Endothelial cell of umbilical vein (primary cell): Measurements from ENCODE around the gene ATXN1. TPM values are rescaled to one million over a fixed set of nuclear protein-coding genes. Genes with fewer than 3 reads are reported as not detected.

Source experiments
- BruUV-seq: library from RNA; stranded (reverse); fragments of 400-500 nt; replicated peaks from 2 replicates; lab custom pipeline; 2021; lab: Mats Ljungman, UMichigan
- CTCF ChIA-PET: fragments of 300-600, 350-600 bp; sonication (Branson Sonifier 250); formaldehyde crosslinking; loops from one replicate; lab custom pipeline; 2021; ENCODE audit warnings: antibody characterized with exemption, inconsistent platforms; lab: Charles Lee
- POLR2A ChIA-PET: fragments of 300-600, 350-600 bp; sonication (Branson Sonifier 250); formaldehyde crosslinking; loops from one replicate; lab custom pipeline; 2021; ENCODE audit warnings: antibody characterized with exemption, inconsistent platforms; lab: Charles Lee
- DNase-seq: peaks from one replicate; pipeline ENCODE4 v3.0.0-alpha.2; 2011; ENCODE audit warnings: low read depth, low spot score
- FAIRE-seq: peaks from 2 replicates; lab custom pipeline; 2011; peaks lifted over from hg19 to GRCh38; lab: Jason Lieb, UNC
- H2AFZ ChIP-seq: 2 replicates; pipeline ENCODE4 v1.6.0; 2012; ENCODE audit warnings: low read depth, low read length, control low read depth, inconsistent platforms
- H3K27ac ChIP-seq: 2 replicates; pipeline ENCODE4 v1.5.1; 2011; ENCODE audit warnings: low read depth, mild to moderate bottlenecking, control low read depth, low read length, moderate library complexity; ENCODE audit not compliant: insufficient read depth
- H3K27me3 ChIP-seq, 2 experiments: 2 replicates each; pipeline versions ENCODE4 v1.6.0 to v1.6.1; 2011; ENCODE audit warnings: low read length in 2 of 2, mixed read lengths in 1 of 2; ENCODE audit not compliant: control insufficient read depth in 2 of 2, insufficient read depth in 2 of 2
- H3K36me3 ChIP-seq, 2 experiments: 2 replicates in 1 of 2; 3 replicates in 1 of 2; pipeline ENCODE4 v1.5.1; 2011; ENCODE audit warnings: low read length in 2 of 2, mild to moderate bottlenecking in 1 of 2, moderate library complexity in 1 of 2; ENCODE audit not compliant: control insufficient read depth in 2 of 2, insufficient read depth in 2 of 2; ENCODE audit errors: extremely low read depth in 1 of 2
- H3K4me1 ChIP-seq: 3 replicates; pipeline ENCODE4 v1.5.1; 2011; ENCODE audit warnings: mild to moderate bottlenecking, low read length; ENCODE audit not compliant: control insufficient read depth, insufficient read depth; ENCODE audit errors: extremely low read depth
- H3K4me2 ChIP-seq: 2 replicates; pipeline ENCODE4 v1.6.1; 2011; ENCODE audit warnings: low read length, control low read depth, mixed read lengths; ENCODE audit not compliant: insufficient read depth
- H3K4me3 ChIP-seq, 3 experiments: fragments of 200-600 bp in 1 of 3; sonication (generic), shearing (Covaris generic) in 1 of 3; replicated peaks in 1 of 3; 2 replicates each; pipeline ENCODE4 v1.5.1; 2011 to 2016; ENCODE audit warnings: control low read depth in 3 of 3, low read length in 3 of 3, mild to moderate bottlenecking in 2 of 3, inconsistent platforms in 1 of 3, low read depth in 1 of 3, moderate library complexity in 1 of 3; ENCODE audit not compliant: insufficient read depth in 1 of 3
- H3K79me2 ChIP-seq: 2 replicates; pipeline ENCODE4 v1.6.0; 2012; ENCODE audit warnings: low read length, inconsistent platforms; ENCODE audit not compliant: control insufficient read depth, insufficient read depth
- H3K9ac ChIP-seq: replicated peaks from 2 replicates; pipeline ENCODE3; 2011; ENCODE audit warnings: low read length, control low read depth; ENCODE audit not compliant: insufficient read depth; ENCODE audit errors: extremely low read depth
- H3K9me1 ChIP-seq: replicated peaks from 3 replicates; pipeline ENCODE4 v1.6.0; 2011; ENCODE audit warnings: mild to moderate bottlenecking, low read length; ENCODE audit not compliant: control insufficient read depth, insufficient read depth; ENCODE audit errors: extremely low read depth
- H3K9me3 ChIP-seq: replicated peaks from 2 replicates; pipeline ENCODE4 v1.5.1; 2012; ENCODE audit warnings: low read length, inconsistent platforms; ENCODE audit not compliant: control insufficient read depth, insufficient read depth
- H4K20me1 ChIP-seq: replicated peaks from 2 replicates; pipeline ENCODE3; 2011; ENCODE audit warnings: mild to moderate bottlenecking, low read length; ENCODE audit not compliant: control insufficient read depth, insufficient read depth; ENCODE audit errors: extremely low read depth
- EZH2 ChIP-seq: IDR thresholded peaks from 2 replicates; pipeline ENCODE4 v1.6.1; 2012; ENCODE audit warnings: borderline replicate concordance, low read depth, mild to moderate bottlenecking, moderate library complexity, low read length, inconsistent platforms; ENCODE audit not compliant: severe bottlenecking
- GATA2 ChIP-seq: IDR thresholded peaks from 2 replicates; pipeline ENCODE4 v1.7.0; 2011; ENCODE audit warnings: low read depth, mild to moderate bottlenecking, moderate library complexity, mixed read lengths, low read length; ENCODE audit not compliant: insufficient read length, insufficient read depth
- JUN ChIP-seq: IDR thresholded peaks from 2 replicates; pipeline ENCODE4 v1.6.1; 2011; ENCODE audit warnings: borderline replicate concordance, low read depth; ENCODE audit not compliant: insufficient read length, insufficient read depth
- MYC ChIP-seq: IDR thresholded peaks from one replicate; pipeline ENCODE4 v1.6.1; 2011; ENCODE audit warnings: mild to moderate bottlenecking, low read depth, low read length
- dilution Hi-C: fragments of 300-500 bp; cut with MboI; formaldehyde crosslinking; loops from one replicate; pipeline ENCODE4 v1.15.0; 2019; ENCODE audit warnings: low sequenced_read_pairs; ENCODE audit not compliant: extremely low pct_ligation_motif_present
- intact Hi-C: fragments of 100-400 bp; cut with micrococcal nuclease; formaldehyde crosslinking; loops from one replicate; pipeline ENCODE4 v1.10.0; 2022
- polyA plus RNA-seq, 4 experiments: library from polyadenylated mRNA; depleted of rRNA in 3 of 4; stranded (reverse) in 3 of 4; unstranded in 1 of 4; fragments of >200 nt; gene quantifications; 2 replicates each; pipeline versions ENCODE4 v1.2.1 to v1.2.3, GENCODE V29; 2011 to 2012; ENCODE audit warnings: missing spikeins in 1 of 4
- total RNA-seq: library from RNA; stranded (reverse); gene quantifications from 2 replicates; pipeline ENCODE4 v1.2.3, GENCODE V29; 2021
- TF ChIP-seq, protein P1 (sequence below): IDR thresholded peaks from 2 replicates; pipeline ENCODE4 v1.6.1; 2011; ENCODE audit not compliant: insufficient read depth, insufficient read length
- TF ChIP-seq, protein P2 (sequence below), 2 donors: IDR thresholded peaks; 1 replicate in 1 of 2; 2 replicates in 1 of 2; pipeline ENCODE4 v1.5.1; 2011; ENCODE audit warnings: low read length in 2 of 2, mild to moderate bottlenecking in 2 of 2, moderate library complexity in 2 of 2, control low read depth in 1 of 2, inconsistent platforms in 1 of 2, low read depth in 1 of 2; ENCODE audit not compliant: insufficient read depth in 1 of 2; ENCODE audit errors: extremely low read depth in 1 of 2

Gene ATXN1
- total and polyA plus RNA-seq, 2 donors (not counting 3 experiments of a cell fraction or from before 2014, with no cell fraction given): 16.4 to 33.0 TPM

DNA sequence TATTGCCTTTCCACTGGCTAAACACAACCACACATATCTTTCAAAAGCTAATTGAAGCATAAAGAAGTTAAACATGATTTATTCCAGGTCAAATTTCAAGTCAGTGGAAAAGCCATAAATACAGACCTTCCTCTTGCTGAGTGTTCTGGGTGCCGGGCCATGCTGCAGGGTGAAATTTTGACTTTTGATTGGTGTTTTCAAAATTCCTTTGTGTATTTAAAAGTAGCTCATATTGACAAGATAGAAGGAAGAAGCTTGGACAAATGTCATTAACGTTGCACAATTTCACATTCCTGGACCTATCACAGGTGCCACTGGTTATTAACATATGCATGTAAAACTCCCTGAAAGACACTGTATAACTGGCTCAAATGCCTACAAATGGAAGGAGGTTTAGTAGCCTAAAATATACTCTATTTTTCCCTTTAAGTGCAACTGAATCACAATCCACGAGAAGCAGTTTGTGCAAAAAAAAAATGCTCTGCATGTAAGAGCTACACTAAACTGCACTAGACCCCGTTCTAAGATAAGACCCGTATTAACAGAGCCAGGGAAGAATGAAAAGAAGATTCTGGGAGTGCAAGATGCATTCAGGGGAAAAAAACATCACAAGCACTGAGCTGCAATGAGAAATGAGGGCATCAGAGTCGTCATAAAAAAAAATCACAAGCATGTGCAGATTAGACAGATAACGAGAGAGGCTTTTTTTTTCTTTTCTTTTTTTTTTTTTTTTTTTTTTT lies 30.4 kb downstream of the ATXN1 start:
- CTCF ChIA-PET: interaction anchor here (1.0 to 1.5 kb wide), 2 partner anchors 11 to 21 kb away, joined by 4 to 5 read pairs; no protein-coding TSS in a partner anchor
- TF ChIP-seq, protein P1, sequence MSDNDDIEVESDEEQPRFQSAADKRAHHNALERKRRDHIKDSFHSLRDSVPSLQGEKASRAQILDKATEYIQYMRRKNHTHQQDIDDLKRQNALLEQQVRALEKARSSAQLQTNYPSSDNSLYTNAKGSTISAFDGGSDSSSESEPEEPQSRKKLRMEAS: no peak
- TF ChIP-seq EZH2 (no peak), GATA2 (no peak), MYC (no peak), JUN (no peak)
- TF ChIP-seq, protein P2, sequence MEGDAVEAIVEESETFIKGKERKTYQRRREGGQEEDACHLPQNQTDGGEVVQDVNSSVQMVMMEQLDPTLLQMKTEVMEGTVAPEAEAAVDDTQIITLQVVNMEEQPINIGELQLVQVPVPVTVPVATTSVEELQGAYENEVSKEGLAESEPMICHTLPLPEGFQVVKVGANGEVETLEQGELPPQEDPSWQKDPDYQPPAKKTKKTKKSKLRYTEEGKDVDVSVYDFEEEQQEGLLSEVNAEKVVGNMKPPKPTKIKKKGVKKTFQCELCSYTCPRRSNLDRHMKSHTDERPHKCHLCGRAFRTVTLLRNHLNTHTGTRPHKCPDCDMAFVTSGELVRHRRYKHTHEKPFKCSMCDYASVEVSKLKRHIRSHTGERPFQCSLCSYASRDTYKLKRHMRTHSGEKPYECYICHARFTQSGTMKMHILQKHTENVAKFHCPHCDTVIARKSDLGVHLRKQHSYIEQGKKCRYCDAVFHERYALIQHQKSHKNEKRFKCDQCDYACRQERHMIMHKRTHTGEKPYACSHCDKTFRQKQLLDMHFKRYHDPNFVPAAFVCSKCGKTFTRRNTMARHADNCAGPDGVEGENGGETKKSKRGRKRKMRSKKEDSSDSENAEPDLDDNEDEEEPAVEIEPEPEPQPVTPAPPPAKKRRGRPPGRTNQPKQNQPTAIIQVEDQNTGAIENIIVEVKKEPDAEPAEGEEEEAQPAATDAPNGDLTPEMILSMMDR (IDR thresholded peaks at IDR 0.05; ENCODE audit: extremely low read depth in 1 of 2, insufficient read depth in 1 of 2, low read depth in 1 of 2, low read length in 2 of 2): no peak
- POLR2A ChIA-PET: no interaction called here
- Histone ChIP-seq H3K9me1 (no peaks in the 10 kb centered on the region), H4K20me1 (no peaks in the 10 kb centered on the region), H3K9me3 (no peaks in the 10 kb centered on the region), H3K27me3 (no peaks in the 10 kb centered on the region), H2AFZ (no peak overlapping the region), H3K9ac (no peak overlapping the region), H3K36me3 (no peaks in the 10 kb centered on the region), H3K4me3 (no peak overlapping the region), H3K27ac (no peak overlapping the region), H3K4me1 (peaks cover 22% of the 10 kb centered on the region), H3K79me2 (no peaks in the 10 kb centered on the region), H3K4me2 (no peak overlapping the region)
- intact Hi-C loops (no loop called here), dilution Hi-C loops (no loop called here)
- no TSS peak for BruUV-seq
- no peak for FAIRE-seq
- no peak for DNase-seq
